Gastrocnemius medialis (tissue), 4 donors: ENCODE results near the gene GTSE1. TPM values are rescaled to one million over a fixed set of nuclear protein-coding genes. Genes with fewer than 3 reads are reported as not detected.
A peak's percentile ranks its signal among the peaks of the same experiment; 100 is the strongest.

Experiments
- ATAC-seq, 2 donors: fragments of 150-250 bp; one replicate each; pipeline ENCODE4 v1.9.1; 2016
- DNase-seq, 2 donors: peaks; one replicate each; pipeline ENCODE4 v3.0.0-alpha.2; 2019
- H3K27ac ChIP-seq, 4 donors: fragments of 200-600 bp; sonication (generic); 1 replicate in 1 of 4; 2 replicates in 3 of 4; pipeline ENCODE4 v1.5.1; 2016 to 2018; ENCODE audit warnings: mild to moderate bottlenecking in 2 of 4, moderate library complexity in 1 of 4
- H3K27me3 ChIP-seq, 3 donors: fragments of 200-600 bp; sonication (generic) in 2 of 3; 1 replicate in 1 of 3; 2 replicates in 2 of 3; pipeline versions ENCODE4 v1.5.1 to v1.6.0; 2016 to 2019; ENCODE audit warnings: mild to moderate bottlenecking in 1 of 3, moderate library complexity in 1 of 3
- H3K36me3 ChIP-seq, 2 donors: fragments of 200-600 bp; sonication (generic) in 1 of 2; one replicate each; pipeline ENCODE4 v1.5.1; 2017 to 2018
- H3K4me1 ChIP-seq, 2 donors: fragments of 200-600 bp; sonication (generic) in 1 of 2; one replicate each; pipeline ENCODE4 v1.5.1; 2016 to 2017; ENCODE audit warnings: mild to moderate bottlenecking in 2 of 2
- H3K4me3 ChIP-seq, 4 donors: fragments of 200-600 bp; sonication (generic) in 3 of 4; 1 replicate in 1 of 4; 2 replicates in 3 of 4; pipeline ENCODE4 v1.5.1; 2016 to 2019; ENCODE audit warnings: mild to moderate bottlenecking in 2 of 4
- H3K9me3 ChIP-seq, 3 donors: fragments of 200-600 bp; sonication (generic) in 2 of 3; 1 replicate in 1 of 3; 2 replicates in 2 of 3; pipeline ENCODE4 v1.5.1; 2016 to 2019
- POLR2A ChIP-seq, 2 donors: fragments of 450-650 bp; IDR thresholded peaks; one replicate each; pipeline ENCODE4 v1.6.1; 2017; ENCODE audit warnings: antibody characterized with exemption in 2 of 2, mild to moderate bottlenecking in 2 of 2, moderate library complexity in 2 of 2
- in situ Hi-C, 4 donors: fragments of 200-750 bp; cut with MboI; loops; one replicate each; pipeline versions ENCODE4 v1.15.0 to v1.8.0; 2017; ENCODE audit warnings: low sequenced_read_pairs in 4 of 4
- intact Hi-C: fragments of 100-400 bp; cut with DNase I; formaldehyde crosslinking; loops from one replicate; pipeline ENCODE4 v1.15.1; 2023; ENCODE audit warnings: low total_unique reads
- total RNA-seq, 4 donors: library from RNA; depleted of rRNA; stranded (reverse); fragments of >200 nt; gene quantifications; one replicate each; pipeline versions ENCODE4 v1.1.0 to v1.2.3, GENCODE V29; 2016
- TF ChIP-seq, protein P1 (sequence below), 5 experiments: fragments of 450-650 bp in 3 of 5; fragments of 200-600 bp in 2 of 5; sonication (generic) in 2 of 5; IDR thresholded peaks in 4 of 5; conservative IDR thresholded peaks in 1 of 5; 1 replicate in 4 of 5; 2 replicates in 1 of 5; pipeline ENCODE4 v1.5.1; 2016 to 2019; ENCODE audit warnings: antibody characterized with exemption in 5 of 5, mild to moderate bottlenecking in 3 of 5, moderate library complexity in 3 of 5

Gene GTSE1
- total RNA-seq, 4 donors from 2014 or later, result 0.13 to 0.49 TPM; not detected in 2

DNA sequence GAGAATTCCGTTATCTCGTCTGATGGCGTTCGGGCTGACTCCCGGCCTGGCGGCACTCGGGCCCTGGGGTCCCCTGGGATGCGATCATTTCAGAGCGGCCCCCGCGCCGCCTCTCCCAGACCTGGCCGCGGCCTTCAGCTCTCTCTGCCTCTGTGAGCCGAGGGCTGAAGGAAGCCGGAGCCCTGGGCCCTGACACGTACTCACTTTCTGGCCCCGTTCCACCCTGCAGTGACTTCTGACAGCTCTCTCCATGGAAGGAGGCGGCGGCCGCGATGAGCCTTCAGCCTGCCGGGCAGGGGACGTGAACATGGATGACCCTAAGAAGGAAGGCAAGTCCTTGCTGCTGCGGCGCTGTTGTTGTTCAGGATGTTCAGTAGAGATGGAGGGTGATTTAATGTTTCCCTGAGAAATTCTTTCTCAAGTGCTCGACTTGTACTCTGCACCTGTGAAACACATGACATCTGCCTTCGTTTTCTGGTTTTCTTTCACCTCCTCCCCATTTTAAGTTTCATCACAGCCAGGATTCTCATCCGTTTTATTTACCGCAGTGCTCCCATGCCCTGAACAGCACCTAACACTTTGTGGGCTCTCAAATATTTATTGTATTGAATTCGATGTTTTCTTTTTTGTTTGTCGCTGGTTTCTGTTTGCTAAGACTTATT is 612 bp downstream of the GTSE1 start:
- Histone ChIP-seq H3K4me3 (peak overlapping the region; percentile 59 to 82 (median 74)), H3K36me3 (peaks cover 0 to 11% of the 10 kb centered on the region in 2 donors), H3K27ac (no peak overlapping the region), H3K4me1 (peaks cover 8 to 14% of the 10 kb centered on the region in 2 donors), H3K9me3 (no peaks in the 10 kb centered on the region), H3K27me3 (no peaks in the 10 kb centered on the region)
- in situ Hi-C loops (no loop called here), intact Hi-C loops (loop anchor here (2.0 kb wide), 2 partner anchors 30 to 46 kb away; partner anchors contain the start of gene CDPF1)
- DNase-seq, result no peak
- TF ChIP-seq, protein P1, sequence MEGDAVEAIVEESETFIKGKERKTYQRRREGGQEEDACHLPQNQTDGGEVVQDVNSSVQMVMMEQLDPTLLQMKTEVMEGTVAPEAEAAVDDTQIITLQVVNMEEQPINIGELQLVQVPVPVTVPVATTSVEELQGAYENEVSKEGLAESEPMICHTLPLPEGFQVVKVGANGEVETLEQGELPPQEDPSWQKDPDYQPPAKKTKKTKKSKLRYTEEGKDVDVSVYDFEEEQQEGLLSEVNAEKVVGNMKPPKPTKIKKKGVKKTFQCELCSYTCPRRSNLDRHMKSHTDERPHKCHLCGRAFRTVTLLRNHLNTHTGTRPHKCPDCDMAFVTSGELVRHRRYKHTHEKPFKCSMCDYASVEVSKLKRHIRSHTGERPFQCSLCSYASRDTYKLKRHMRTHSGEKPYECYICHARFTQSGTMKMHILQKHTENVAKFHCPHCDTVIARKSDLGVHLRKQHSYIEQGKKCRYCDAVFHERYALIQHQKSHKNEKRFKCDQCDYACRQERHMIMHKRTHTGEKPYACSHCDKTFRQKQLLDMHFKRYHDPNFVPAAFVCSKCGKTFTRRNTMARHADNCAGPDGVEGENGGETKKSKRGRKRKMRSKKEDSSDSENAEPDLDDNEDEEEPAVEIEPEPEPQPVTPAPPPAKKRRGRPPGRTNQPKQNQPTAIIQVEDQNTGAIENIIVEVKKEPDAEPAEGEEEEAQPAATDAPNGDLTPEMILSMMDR (IDR thresholded peaks at IDR 0.05 in 4 of 5, conservative IDR thresholded peaks at IDR 0.05 in 1 of 5), result no peak
- no peak for TF ChIP-seq POLR2A (IDR thresholded peaks at IDR 0.05)
- ATAC-seq, result no peak

DNA sequence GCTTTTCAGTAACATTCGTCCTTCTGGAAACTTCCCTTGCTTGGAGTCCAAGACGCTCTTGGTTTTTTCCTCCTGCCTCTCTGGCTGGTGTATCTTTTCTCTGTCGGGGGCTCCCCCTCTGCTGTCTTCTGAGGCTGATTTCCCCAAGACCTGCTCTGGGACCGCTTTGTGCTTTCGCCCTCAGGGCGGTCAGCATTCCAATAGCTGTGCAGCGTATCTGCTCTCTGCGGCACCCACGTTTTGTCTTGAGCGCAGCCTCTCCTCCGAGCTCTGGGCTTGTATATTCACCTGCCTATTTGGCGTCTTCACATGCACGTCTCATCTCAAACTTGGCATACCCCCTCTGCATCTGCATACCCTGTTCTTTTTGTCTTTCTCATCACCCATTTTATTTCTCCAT is 2.4 kb downstream of the GTSE1 start:
- H3K36me3 ChIP-seq, result no peaks in the 10 kb centered on the region
- ATAC-seq, result no peak
- no peaks in the 10 kb centered on the region for H3K27me3 ChIP-seq
- intact Hi-C loops, result no loop called here
- no peak overlapping the region for H3K4me3 ChIP-seq
- H3K27ac ChIP-seq, result no peak overlapping the region
- in situ Hi-C loops, result no loop called here
- no peaks in the 10 kb centered on the region for H3K9me3 ChIP-seq
- peaks cover 8 to 14% of the 10 kb centered on the region in 2 donors for H3K4me1 ChIP-seq
- TF ChIP-seq POLR2A (IDR thresholded peaks at IDR 0.05), result no peak
- TF ChIP-seq, protein P1 (IDR thresholded peaks at IDR 0.05 in 4 of 5, conservative IDR thresholded peaks at IDR 0.05 in 1 of 5), result no peak
- no peak for DNase-seq

DNA sequence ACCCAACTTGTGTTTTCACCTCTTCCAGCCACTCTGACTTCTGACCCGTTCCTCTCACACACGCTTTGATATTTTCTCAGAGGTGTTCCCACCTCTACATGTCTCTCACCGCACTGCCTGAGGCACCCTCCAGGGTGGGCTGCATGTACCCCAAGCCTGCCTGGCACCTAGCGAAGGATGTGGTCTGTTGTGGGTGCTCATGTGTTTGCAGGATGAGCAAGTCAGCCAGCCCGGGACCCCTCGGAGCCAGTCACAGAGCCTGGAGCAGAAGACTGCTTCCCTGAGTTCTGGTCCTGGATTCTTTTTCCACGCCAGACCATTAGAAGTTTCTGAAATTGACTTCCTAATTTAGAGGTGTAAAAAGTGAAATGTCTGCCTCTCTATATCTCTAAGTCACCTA is 3.8 kb downstream of the GTSE1 start:
- ATAC-seq, result no peak
- Histone ChIP-seq H3K4me1 (peaks cover 7 to 14% of the 10 kb centered on the region in 2 donors), H3K36me3 (no peaks in the 10 kb centered on the region), H3K27ac (no peak overlapping the region), H3K27me3 (no peaks in the 10 kb centered on the region), H3K4me3 (no peak overlapping the region), H3K9me3 (no peaks in the 10 kb centered on the region)
- DNase-seq, result no peak
- TF ChIP-seq, protein P1 (IDR thresholded peaks at IDR 0.05 in 4 of 5, conservative IDR thresholded peaks at IDR 0.05 in 1 of 5), result no peak
- TF ChIP-seq POLR2A (IDR thresholded peaks at IDR 0.05), result no peak
- intact Hi-C loops (no loop called here), in situ Hi-C loops (loop anchor here in 1 of 4 donors (10.0 kb wide), 1 partner anchor 316 kb away; no protein-coding TSS in a partner anchor)

DNA sequence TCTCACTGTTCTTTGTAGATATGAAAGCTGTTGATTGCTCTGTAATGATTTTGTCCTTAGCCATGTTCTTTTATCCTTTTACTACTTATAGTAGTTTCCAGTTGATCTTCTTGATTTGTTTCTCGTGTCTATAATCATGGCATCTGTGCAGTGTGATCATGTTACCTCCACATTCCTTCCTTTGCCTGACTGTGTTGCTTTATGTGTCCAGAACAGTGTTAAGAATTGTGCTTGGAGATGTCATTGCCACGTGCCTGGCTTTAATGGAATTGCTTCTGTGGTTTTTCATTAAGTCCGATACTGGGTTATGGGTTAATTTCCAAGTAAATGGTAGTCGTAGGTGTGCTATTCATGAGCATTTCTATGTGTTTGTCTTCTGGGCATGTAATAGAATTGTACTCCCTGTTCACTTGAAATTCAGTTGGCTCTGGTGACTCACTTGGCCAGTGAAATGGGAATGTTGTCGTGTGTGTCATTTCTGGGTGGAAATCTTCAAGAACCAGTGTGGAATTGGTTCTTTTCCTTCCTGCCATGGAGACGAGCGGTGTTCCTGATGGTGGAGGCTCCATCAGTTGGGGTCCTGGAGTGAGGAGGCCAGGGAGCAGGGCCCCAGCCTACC is 6.8 kb downstream of the GTSE1 start:
- no peaks in the 10 kb centered on the region for H3K9me3 ChIP-seq
- DNase-seq, result no peak

More for the DNA sequence above, 6.8 kb downstream of the GTSE1 start:
- in situ Hi-C loops (loop anchor here in 1 of 4 donors (10.0 kb wide), 1 partner anchor 319 kb away; no protein-coding TSS in a partner anchor), intact Hi-C loops (no loop called here)
- TF ChIP-seq, protein P1 (IDR thresholded peaks at IDR 0.05 in 4 of 5, conservative IDR thresholded peaks at IDR 0.05 in 1 of 5), result no peak
- no peak overlapping the region for H3K27ac ChIP-seq
- no peaks in the 10 kb centered on the region for H3K4me1 ChIP-seq
- no peak overlapping the region for H3K4me3 ChIP-seq
- H3K27me3 ChIP-seq, result no peaks in the 10 kb centered on the region
- no peak for ATAC-seq
- H3K36me3 ChIP-seq, result no peaks in the 10 kb centered on the region
